Activated T-cell treated with anti-CD3 and anti-CD28 coated beads for 4 hours (primary cell): ENCODE measurements around the gene ANO8.

Experiments used
- DNase-seq: peaks from one replicate; pipeline ENCODE4 v3.0.0-alpha.2; 2020

The ANO8 gene

DNA sequence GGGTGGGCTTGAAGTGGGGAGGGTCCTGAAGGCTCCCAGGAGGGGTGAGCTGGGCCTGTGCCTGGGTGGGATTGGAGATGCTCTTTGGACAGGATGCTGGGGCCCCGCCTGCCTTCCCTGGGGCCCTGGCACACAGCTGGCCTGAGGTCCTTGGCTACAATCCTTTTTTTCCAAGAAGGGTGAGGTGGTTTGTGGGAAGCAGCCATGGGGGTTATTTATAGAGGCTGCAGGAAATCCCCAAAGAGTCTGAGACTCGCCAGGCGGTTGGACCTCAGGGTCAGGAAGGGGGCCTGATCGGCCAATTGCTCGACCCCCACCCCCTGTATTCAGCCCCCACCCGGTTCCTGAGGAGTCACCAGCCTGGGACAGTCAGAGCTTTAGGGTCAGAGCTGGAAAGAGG lies 12.7 kb upstream of the ANO8 start:
- DNase-seq = no peak

- DNase-seq = peak; percentile 72
Measured at GRCh38 chr19:17346109-17346671, 11.5 kb upstream of the ANO8 start.

DNA sequence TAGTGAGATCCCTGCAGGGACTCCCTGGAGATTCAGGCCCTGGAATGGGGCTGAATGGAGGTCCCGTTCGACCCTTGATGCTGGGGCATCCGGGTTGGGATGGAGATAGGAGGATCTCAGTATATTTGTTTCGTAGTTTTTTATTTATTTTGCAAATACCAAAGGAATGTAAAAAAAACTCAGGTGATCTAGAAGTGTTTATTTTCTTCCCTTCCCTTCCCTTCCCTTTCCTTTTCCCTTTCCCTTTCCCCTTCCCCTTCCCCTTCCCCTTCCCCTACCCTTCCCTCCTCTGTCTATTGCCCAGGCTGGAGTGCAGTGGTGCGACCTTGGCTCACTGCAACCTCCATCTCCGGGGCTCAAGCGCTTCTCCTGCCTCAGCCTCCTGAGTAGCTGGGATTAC lies 7.2 kb upstream of the ANO8 start:
- DNase-seq = no peak

- no peak for DNase-seq
Measured at GRCh38 chr19:17341386-17341785, 6.7 kb upstream of the ANO8 start.

DNA sequence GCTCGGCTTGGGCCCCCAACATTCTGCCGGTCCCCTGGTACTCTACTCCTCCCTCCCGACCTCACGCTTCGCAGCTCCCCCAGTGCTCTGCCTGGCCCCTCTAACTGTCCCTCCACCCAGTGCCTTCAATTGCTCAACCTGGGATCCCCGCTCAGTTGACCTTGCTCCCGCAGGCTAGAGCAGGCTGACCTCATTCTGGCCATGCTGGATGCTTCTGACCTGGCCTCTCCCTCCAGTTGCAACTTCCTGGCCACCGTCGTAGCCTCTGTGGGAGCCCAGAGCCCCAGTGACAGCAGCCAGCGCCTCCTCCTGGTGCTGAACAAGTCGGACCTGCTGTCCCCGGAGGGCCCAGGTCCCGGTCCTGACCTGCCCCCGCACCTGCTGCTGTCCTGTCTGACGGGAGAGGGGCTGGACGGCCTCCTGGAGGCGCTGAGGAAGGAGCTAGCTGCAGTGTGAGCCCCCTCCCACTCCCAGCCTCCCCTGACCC lies 6.3 kb upstream of the ANO8 start:
- DNase-seq = no peak

DNA sequence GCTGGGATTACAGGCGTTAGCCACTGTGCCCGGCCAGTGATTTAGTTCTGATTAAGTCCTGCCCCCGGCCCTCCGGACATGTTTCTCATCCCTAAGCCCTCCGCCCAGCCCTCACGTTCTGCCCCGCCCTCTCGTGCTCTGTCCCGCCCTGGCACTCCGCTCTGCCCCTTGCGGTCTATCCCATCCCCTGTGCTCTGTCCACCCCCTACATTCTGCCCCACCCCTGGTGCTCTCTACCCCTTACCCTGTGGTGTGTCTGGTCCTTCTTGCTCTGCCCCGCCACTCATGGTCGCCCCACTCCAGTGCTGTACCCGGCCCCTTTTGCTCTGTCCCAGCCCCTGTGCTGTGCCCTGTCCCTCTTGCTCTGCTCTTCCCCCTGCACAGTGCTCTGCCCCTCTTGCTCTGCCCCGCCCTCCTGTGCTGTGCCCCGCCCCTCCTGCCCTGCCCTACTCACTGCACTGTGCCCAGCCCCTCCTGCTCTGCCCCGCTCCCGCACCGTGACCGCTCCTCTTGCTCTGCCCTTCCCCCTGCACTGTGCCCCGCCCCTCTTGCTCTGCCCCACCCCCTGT lies 5.7 kb upstream of the ANO8 start:
- no peak for DNase-seq

- DNase-seq = no peak
Measured at GRCh38 chr19:17339088-17339741, 4.6 kb upstream of the ANO8 start.

DNA sequence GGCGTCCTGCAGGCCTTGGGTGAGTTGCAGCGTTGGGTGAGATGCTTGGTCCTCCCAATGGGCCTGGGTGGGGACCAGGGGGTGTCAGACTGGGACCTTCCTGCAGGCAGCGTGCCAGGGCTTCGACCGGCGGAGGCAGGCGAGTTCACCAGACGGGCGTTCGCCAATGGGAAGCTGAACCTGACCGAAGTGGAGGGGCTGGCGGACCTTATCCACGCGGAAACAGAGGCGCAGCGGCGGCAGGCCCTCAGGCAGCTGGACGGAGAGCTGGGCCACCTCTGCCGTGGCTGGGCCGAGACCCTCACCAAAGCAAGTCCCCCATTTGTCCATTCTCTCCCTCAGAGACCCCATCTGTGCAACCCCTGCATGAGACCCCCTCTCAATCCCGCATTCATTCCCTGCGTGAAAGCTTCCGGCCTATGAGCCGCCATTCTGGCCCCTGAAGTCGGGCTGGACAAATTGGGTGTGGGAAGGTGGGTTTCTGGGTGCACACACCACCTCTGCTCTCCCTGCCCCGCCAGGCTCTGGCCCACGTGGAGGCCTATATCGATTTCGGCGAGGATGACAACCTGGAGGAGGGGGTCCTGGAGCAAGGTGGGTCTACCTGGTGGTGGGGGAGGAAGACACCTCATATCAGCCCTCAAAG lies 3.9 kb upstream of the ANO8 start:
- no peak for DNase-seq

DNA sequence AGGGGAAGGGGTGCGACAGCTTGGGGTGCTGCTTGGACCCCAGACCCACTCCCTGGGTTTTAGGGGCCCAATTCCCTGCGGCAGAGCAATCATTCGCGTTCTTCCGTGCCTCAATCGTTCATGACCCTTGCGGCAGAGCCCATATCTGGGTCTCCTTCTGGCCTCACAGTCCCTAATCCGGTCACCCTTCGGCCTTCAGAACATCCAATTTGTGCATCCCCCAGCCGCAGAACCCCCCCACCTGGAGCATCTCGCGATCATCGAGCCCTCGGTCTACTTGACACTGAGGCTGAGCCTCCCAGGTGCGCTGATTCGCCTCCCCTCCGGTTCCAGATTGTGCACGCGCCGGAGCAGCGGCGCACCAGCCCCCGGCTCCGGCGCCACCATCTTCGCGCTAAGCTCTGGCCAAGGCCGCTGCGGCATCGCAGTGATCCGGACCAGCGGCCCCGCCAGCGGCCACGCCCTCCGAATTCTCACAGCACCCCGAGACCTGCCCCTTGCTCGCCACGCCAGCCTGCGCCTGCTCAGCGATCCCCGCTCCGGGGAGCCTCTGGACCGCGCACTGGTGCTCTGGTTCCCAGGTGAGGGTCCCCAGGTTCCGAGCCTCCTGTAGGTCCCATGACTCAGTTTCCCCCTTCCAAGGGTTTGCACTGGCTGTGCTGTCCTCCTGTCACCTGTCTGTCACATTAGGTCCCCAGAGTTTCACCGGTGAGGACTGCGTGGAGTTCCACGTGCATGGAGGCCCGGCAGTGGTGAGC lies 3.2 kb upstream of the ANO8 start:
- no peak for DNase-seq

DNA sequence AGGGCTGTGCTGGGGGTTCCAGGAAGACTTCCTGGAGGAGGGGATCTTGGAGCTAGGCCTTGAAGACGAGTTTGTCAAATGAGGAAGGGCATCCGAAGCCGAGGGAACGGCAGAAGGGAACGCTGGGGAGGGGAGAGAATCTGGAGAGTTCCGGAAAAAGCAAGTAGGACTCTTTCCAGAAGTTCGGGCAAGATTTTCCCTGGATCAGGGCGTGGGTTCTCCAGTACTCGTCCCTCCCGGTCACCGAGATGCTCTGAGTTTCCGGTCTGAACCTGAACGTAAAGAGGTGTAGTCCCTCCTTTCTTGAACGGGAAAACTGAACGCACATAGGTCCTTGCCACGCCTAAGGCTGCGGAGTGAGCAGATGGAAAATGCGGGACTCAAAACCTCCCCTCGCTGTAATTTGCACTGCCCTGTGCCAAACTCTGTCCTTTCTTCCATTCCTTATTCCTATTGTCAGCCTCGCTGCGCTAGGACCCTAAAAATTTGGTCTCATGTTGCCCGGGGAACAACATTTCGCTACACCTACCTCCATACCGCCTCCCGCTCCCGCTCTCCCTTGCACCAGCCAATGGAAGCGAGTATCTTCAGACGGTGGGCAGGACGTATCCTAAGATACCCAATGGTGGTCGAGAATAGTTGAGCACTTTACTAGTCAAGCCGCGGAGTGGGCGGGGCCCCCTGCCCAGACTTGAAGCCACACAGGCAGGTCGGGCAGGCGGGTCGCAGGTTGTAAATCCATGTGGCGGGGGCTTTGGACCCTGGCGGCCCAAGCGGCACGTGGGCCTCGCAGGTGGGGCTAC lies 2.4 kb upstream of the ANO8 start, which contains the start of gene GTPBP3:
TSS of gene GTPBP3 (plus strand) at position 682 of the 803 bp plus-strand sequence. CDS start at position 741, 59 bp downstream.
- peak; percentile 93 for DNase-seq

DNA sequence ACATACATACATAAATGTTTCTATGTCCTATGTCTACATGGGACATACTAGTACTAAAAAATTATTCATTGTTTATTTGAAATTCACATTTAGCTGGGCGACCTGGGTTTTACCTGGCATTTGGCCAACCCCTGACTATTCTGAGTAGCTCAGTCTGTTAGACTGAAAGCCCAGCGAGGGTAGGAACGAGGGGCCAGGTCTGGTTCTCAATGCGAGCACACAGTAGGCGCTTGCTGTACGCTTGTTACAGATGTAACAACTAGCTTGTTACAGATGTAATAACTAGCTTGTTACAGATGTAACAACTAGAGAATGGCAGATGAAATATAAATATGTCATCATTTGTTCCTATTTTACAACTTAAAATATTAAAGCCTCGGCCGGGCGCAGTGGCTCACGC lies 920 bp upstream of the ANO8 start:
- no peak for DNase-seq

DNA sequence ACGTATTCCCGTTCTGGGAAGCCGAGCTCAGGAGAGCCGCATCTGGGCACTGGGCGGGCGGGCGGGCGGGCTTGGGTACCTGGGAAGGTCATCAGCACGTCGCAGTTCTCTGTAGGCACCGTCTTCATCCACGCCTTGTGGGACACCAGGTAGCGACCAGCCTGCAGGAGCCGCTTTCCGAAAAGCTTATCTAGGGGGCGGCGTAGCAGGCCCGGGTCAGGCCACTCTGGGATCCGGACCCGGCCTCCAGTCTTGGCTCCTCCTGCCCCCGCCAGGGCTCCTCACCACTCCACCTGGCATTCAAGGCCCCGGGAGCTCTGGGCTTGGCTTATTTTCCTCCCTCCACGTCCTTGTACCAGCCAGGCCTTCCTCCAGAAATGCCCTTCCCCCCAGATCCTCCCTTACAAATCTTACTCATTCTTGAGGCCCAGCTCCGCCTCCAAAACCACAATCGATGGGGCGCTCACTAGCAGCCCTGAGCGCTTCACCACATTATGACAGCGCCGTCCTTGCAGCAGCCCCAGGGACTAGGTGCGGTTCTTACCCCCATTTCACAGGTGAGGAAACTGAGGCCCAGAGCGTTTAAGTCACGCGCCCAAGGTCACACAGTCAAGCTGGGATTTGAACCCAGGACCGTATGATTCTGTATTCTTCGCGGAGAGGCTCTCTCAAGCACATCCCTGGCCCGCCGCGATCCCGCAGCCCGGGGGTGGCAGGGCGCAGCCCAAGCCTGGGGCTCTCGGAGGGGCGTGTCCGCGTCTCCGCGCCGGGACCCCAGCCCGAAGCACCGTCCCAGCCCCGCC lies 843 bp downstream of the ANO8 start:
- DNase-seq = peak; percentile 66

- DNase-seq = no peak
Measured at GRCh38 chr19:17332677-17333581, 1.7 kb downstream of the ANO8 start.

DNA sequence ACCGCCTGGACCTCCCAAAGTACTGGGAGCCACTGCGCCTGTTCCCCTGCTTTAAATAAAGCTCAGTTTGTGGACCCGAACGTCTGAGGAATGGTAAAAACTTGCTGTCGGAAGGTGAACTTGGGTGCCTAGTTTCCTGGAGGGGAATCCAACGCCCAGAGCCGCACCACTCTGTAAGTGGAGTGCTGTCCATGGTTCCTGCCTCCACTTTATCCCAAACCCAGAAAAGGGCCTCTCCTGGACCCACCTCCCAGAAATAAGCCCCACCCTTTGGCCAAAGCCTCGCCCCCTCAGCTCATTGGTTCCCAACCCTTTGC lies 2.3 kb downstream of the ANO8 start:
- DNase-seq = no peak

GRCh38 chr19:17331045-17331558 lies 3.6 kb downstream of the ANO8 start:
- DNase-seq = no peak

GRCh38 chr19:17330262-17331044 lies 4.2 kb downstream of the ANO8 start:
- DNase-seq = no peak

DNA sequence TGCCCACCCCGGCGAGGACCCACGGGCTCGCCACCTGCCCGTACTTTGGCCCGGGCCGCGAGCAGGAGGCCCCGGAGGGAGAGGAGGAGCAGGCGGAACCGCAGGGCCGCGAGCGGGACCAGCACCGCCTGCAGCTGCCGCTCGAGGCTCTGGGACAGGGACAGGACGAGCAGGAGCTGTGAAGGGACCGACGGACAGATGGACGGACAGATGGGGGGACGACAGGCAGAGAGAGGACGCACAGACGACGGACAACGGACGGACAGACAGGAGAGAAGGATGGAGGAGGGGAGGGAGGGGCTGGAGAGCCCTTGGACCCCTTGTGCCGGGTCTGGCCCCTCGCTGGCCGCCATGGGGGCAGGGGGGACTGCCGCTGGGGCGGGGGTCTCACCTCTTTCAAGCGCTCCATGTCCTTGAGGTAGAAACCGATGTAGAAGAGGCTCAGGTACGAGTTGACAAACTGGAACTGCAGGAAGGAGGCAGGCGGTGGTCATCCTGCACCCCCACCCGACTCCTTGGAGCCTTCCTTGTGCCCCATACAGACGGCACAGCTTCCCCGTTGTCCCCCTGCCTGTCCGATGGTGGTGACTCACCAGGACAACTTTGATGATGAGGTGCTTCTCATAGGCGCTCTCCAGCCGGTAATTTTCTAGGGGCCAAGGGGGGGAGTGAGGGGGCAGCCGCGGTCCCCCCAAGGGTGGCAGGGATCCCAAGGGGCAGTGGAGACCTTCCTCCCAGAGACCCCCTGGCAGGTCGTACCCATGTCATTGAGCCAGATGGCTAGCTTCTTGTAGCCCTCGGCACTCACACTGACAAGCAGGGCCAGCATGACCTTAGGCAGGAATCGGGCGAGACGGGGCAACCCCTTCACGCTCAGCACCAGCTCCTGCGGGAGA lies 5.0 kb downstream of the ANO8 start:
- DNase-seq = no peak
